ENCODE data around the gene DHX9. TPM values are rescaled to one million over a fixed set of nuclear protein-coding genes. Genes with fewer than 3 reads are reported as not detected.

The DHX9 gene
- total RNA-seq, 1 experiment from 2014 or later, result 131 TPM

DNA sequence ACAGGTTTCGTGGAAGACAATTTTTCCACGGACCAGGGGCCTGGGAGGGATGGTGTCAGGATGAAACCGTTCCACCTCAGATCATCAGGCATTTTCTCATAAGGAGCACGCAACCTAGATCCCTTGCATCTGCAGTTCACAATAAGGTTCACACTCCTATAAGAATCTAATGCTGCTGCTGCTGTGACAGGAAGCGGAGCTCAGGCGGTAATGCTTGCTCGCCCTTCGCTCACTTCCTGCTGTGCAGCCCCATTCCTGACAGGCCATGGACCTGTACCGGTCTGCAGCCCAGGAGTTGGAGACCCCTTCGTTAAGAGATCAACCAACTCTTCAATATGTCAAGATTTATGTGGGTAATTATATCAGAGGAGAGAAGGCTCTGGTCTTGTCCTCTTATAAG, 3.3 kb upstream of the DHX9 start:
- POLR2A ChIA-PET (ENCODE audit: unreplicated experiment), result no interaction called here
- Histone ChIP-seq H2AFZ (no peak overlapping the region), H3K4me1 (replicated peaks; ENCODE audit: insufficient read depth) (0 out of 2 replicates have a peak, but pooled peaks cover 4% of the 10 kb centered on the region), H3K9me2 (ENCODE audit: insufficient read depth) (no peaks in the 10 kb centered on the region), H3K9me3 (ENCODE audit: insufficient read depth, low read depth) (no peaks in the 10 kb centered on the region), H3K27ac (no peak overlapping the region), H4K20me1 (ENCODE audit: insufficient read depth) (peaks cover 13% of the 10 kb centered on the region), H3K27me3 (ENCODE audit: insufficient read depth, low read depth) (no peaks in the 10 kb centered on the region), H3K36me3 (ENCODE audit: low read depth) (no peaks in the 10 kb centered on the region), H3F3A (ENCODE audit: insufficient read depth, low read depth) (peaks cover 4% of the 10 kb centered on the region; the same call in 1 of the 2 replicates), H3K4me2 (no peak overlapping the region), H3K4me3 (no peak overlapping the region), H3K79me2 (ENCODE audit: low read depth) (peaks cover 16% of the 10 kb centered on the region)
- intact Hi-C loops (cut with micrococcal nuclease; ENCODE audit: unreplicated experiment), result loop anchor here (5.0 kb wide), 2 partner anchors 186 to 234 kb away; partner anchors contain the start of genes LAMC1 and RGS16
- TF ChIP-seq EZH2 (IDR thresholded peaks at IDR 0.05; ENCODE audit: low read depth), result no peak
- TF ChIP-seq, protein P1, sequence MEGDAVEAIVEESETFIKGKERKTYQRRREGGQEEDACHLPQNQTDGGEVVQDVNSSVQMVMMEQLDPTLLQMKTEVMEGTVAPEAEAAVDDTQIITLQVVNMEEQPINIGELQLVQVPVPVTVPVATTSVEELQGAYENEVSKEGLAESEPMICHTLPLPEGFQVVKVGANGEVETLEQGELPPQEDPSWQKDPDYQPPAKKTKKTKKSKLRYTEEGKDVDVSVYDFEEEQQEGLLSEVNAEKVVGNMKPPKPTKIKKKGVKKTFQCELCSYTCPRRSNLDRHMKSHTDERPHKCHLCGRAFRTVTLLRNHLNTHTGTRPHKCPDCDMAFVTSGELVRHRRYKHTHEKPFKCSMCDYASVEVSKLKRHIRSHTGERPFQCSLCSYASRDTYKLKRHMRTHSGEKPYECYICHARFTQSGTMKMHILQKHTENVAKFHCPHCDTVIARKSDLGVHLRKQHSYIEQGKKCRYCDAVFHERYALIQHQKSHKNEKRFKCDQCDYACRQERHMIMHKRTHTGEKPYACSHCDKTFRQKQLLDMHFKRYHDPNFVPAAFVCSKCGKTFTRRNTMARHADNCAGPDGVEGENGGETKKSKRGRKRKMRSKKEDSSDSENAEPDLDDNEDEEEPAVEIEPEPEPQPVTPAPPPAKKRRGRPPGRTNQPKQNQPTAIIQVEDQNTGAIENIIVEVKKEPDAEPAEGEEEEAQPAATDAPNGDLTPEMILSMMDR (conservative IDR thresholded peaks at IDR 0.05), result no peak
- BruUV-seq (replicated peaks), result no TSS peak
- CTCF ChIA-PET, result no interaction called here
- no peak for DNase-seq

DNA sequence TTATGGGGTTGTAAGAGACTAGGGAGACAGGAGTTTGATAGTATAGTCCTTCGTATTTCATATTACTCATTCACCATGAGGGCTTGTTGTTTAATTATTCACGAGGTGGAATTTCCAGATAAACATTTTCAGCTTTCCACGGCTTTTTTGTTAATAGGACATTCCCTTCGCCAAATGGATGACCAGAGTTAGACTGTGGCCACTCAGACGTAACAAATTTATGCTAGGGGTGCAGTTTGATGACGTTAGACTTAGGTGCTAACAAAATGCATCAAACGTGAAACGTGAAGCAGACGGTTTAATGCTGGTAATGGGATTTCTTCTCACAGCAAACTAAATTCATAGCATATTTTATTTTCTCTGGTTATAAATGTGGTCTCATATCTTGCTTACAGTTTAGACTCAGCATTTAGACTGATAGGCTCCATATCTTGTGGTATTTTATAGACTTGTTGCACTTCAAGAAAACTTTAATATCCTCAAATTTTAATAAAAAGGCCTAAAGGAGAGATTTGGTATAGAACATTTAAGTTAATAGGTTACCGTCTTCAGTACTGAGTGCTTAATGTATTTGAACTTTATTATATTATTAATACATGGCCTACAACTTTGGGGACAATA, 2.3 kb downstream of the DHX9 start:
- peak in 1 of 2 experiments; percentile 61 for DNase-seq
- peak overlapping the region; percentile 96 for H3K4me3 ChIP-seq
- peak overlapping the region; percentile 98 for H3K4me2 ChIP-seq
- peaks cover 44% of the 10 kb centered on the region for H3F3A ChIP-seq (ENCODE audit: insufficient read depth, low read depth)
- no peaks in the 10 kb centered on the region for H3K9me3 ChIP-seq (ENCODE audit: insufficient read depth, low read depth)
- no TSS peak for BruUV-seq (replicated peaks)
- H3K79me2 ChIP-seq (ENCODE audit: low read depth), result peaks cover 73% of the 10 kb centered on the region
- H4K20me1 ChIP-seq (ENCODE audit: insufficient read depth), result peaks cover 70% of the 10 kb centered on the region
- no peak overlapping the region for H2AFZ ChIP-seq
- no peak overlapping the region for H3K27ac ChIP-seq
- ChIA-PET CTCF (interaction anchor here (0.7 kb wide), 1 partner anchor 966 kb away, joined by 3 read pairs; no protein-coding TSS in a partner anchor), POLR2A (ENCODE audit: unreplicated experiment) (no interaction called here)
- no peak for TF ChIP-seq EZH2 (IDR thresholded peaks at IDR 0.05; ENCODE audit: low read depth)
- TF ChIP-seq, protein P1 (conservative IDR thresholded peaks at IDR 0.05), result no peak
- H3K4me1 ChIP-seq (replicated peaks; ENCODE audit: insufficient read depth), result peaks cover 24% of the 10 kb centered on the region
- peaks cover 47% of the 10 kb centered on the region for H3K36me3 ChIP-seq (ENCODE audit: low read depth)
- no peaks in the 10 kb centered on the region for H3K9me2 ChIP-seq (ENCODE audit: insufficient read depth)
- intact Hi-C loops (cut with micrococcal nuclease; ENCODE audit: unreplicated experiment), result no loop called here
- H3K27me3 ChIP-seq (ENCODE audit: insufficient read depth, low read depth), result no peaks in the 10 kb centered on the region

DNA sequence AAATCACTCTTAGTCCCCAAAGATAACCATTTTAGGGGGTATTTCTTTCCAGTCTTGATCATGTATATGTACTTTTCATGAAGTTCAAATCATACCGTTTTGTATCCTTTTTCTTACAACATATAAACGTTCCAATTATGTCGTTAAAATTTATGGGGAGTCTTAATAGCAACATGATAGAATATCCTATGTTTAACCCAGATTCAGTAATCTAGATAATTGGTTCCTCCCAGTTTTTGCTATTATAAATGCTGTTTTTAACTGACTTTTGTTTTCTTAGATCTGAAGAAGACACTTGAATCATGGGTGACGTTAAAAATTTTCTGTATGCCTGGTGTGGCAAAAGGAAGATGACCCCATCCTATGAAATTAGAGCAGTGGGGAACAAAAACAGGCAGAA, 3.1 kb downstream of the DHX9 start:
- TF ChIP-seq EZH2 (IDR thresholded peaks at IDR 0.05; ENCODE audit: low read depth), result no peak
- TF ChIP-seq, protein P1 (conservative IDR thresholded peaks at IDR 0.05), result no peak
- H3K4me3 ChIP-seq, result peak overlapping the region; percentile 96
- no peaks in the 10 kb centered on the region for H3K27me3 ChIP-seq (ENCODE audit: insufficient read depth, low read depth)
- no peak for DNase-seq
- POLR2A ChIA-PET (ENCODE audit: unreplicated experiment), result no interaction called here
- H3F3A ChIP-seq (ENCODE audit: insufficient read depth, low read depth), result peaks cover 45% of the 10 kb centered on the region
- H4K20me1 ChIP-seq (ENCODE audit: insufficient read depth), result peaks cover 78% of the 10 kb centered on the region
- no peaks in the 10 kb centered on the region for H3K9me2 ChIP-seq (ENCODE audit: insufficient read depth)
- no peaks in the 10 kb centered on the region for H3K9me3 ChIP-seq (ENCODE audit: insufficient read depth, low read depth)
- H3K79me2 ChIP-seq (ENCODE audit: low read depth), result peaks cover 81% of the 10 kb centered on the region
- CTCF ChIA-PET, result no interaction called here
- H3K36me3 ChIP-seq (ENCODE audit: low read depth), result peaks cover 52% of the 10 kb centered on the region
- no TSS peak for BruUV-seq (replicated peaks)
- peak overlapping the region; percentile 98 for H3K4me2 ChIP-seq
- no peak overlapping the region for H3K27ac ChIP-seq
- H2AFZ ChIP-seq, result no peak overlapping the region
- intact Hi-C loops (cut with micrococcal nuclease; ENCODE audit: unreplicated experiment), result no loop called here
- peaks cover 24% of the 10 kb centered on the region for H3K4me1 ChIP-seq (replicated peaks; ENCODE audit: insufficient read depth)
